Stromal cell of bone marrow (primary cell): Measurements from ENCODE around the gene SIPA1L3.
"Not testable (repeated sequence)": the region's sequence is repeated elsewhere in the genome, so short reads cannot be mapped to it uniquely, and the experiment has no call there.

Experiments
- DNase-seq: peaks from one replicate; pipeline ENCODE4 v3.0.0-alpha.2; 2012; ENCODE audit warnings: low read depth

SIPA1L3 gene

GRCh38 chr19:38023671-38024541, 116.9 kb downstream of the SIPA1L3 start:
- no peak for DNase-seq

- DNase-seq, result no peak
These were observed 118.2 kb downstream of the SIPA1L3 start for GRCh38 chr19:38024992-38025908.

GRCh38 chr19:38025909-38026307, 118.9 kb downstream of the SIPA1L3 start:
- DNase-seq, result no peak

GRCh38 chr19:38028913-38029510, 122.0 kb downstream of the SIPA1L3 start:
- peak; percentile 50 for DNase-seq

GRCh38 chr19:38030001-38030400, 123.0 kb downstream of the SIPA1L3 start:
- DNase-seq, result not testable (repeated sequence)

GRCh38 chr19:38030686-38031422, 123.8 kb downstream of the SIPA1L3 start:
- no peak for DNase-seq

GRCh38 chr19:38031423-38031770, 124.4 kb downstream of the SIPA1L3 start:
- no peak for DNase-seq

GRCh38 chr19:38032151-38032550, 125.1 kb downstream of the SIPA1L3 start:
- no peak for DNase-seq

- no peak for DNase-seq
These were observed 125.9 kb downstream of the SIPA1L3 start for GRCh38 chr19:38032951-38033350.

- DNase-seq, result no peak
These were observed 126.9 kb downstream of the SIPA1L3 start for GRCh38 chr19:38033658-38034491.

- no peak for DNase-seq
These were observed 127.5 kb downstream of the SIPA1L3 start for GRCh38 chr19:38034492-38034860.

GRCh38 chr19:38035515-38036495, 128.8 kb downstream of the SIPA1L3 start:
- DNase-seq, result no peak

GRCh38 chr19:38036707-38037611, 130.0 kb downstream of the SIPA1L3 start:
- no peak for DNase-seq

- peak; percentile 89 for DNase-seq
These were observed 133.0 kb downstream of the SIPA1L3 start for GRCh38 chr19:38039966-38040365.

- DNase-seq, result no peak
These were observed 135.1 kb downstream of the SIPA1L3 start for GRCh38 chr19:38042132-38042531.

- DNase-seq, result no peak
These were observed 136.7 kb downstream of the SIPA1L3 start for GRCh38 chr19:38043649-38044144.

GRCh38 chr19:38044267-38045111, 137.5 kb downstream of the SIPA1L3 start:
- DNase-seq, result no peak
